ENCODE results near the gene P3R3URF. TPM values are rescaled to one million over a fixed set of nuclear protein-coding genes. Genes with fewer than 3 reads are reported as not detected.

Gene P3R3URF
- total RNA-seq, 1 donor from 2014 or later, result not detected

DNA sequence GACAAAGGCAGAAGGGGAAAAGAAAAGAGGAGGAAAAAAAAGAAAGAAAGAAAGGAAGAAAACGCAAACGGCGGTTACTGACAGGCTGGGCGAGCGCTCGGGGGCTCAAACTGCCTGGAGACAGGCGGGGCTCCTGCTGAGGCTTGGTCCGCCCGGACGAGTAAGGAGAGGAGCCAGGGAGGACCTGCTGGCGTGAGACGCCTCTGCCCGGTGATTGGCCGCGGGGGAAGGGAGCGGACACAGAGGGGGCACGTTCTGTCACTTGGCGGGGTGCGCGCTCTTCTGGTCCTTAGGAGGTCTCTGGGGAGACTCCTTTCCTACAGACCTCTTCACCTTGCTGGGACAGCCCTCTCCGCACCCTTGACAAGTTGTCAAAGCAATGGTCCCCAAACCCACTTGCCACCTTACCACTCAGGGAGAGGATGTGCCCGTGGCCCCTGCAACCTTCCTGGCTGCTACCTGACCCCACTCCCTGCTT is 43.1 kb downstream of the P3R3URF start:
- Histone ChIP-seq H3K79me2 (ENCODE audit: insufficient read depth, low read length) (peaks cover 35% of the 10 kb centered on the region), H3K27me3 (ENCODE audit: insufficient read depth, low read length) (no peaks in the 10 kb centered on the region), H3K9ac (ENCODE audit: low read length) (peak overlapping the region; percentile 98), H3K4me3 (ENCODE audit: insufficient read depth, low read depth, low read length) (peak overlapping the region; percentile 90), H3K9me3 (ENCODE audit: insufficient read depth, low read depth, low read length) (no peaks in the 10 kb centered on the region), H4K20me1 (ENCODE audit: insufficient read depth, low read length) (peaks cover 12% of the 10 kb centered on the region), H3K27ac (ENCODE audit: low read depth, low read length) (peak overlapping the region; percentile 100), H3K36me3 (ENCODE audit: insufficient read depth, low read length) (no peaks in the 10 kb centered on the region), H3K4me1 (ENCODE audit: insufficient read depth, low read length) (peaks cover 21% of the 10 kb centered on the region), H3K4me2 (ENCODE audit: low read length) (peak overlapping the region; percentile 94), H2AFZ (ENCODE audit: low read depth, low read length) (peak overlapping the region; percentile 83)
- no peaks in the 10 kb centered on the region for H3K27me3 Mint-ChIP-seq (ENCODE audit: low read depth, unreplicated experiment)
- no peak for DNase-seq (ENCODE audit: low read depth)
- no peaks in the 10 kb centered on the region for H3K36me3 Mint-ChIP-seq (ENCODE audit: low read depth, unreplicated experiment)
- peaks cover 19% of the 10 kb centered on the region for H3K4me1 Mint-ChIP-seq (ENCODE audit: low read depth, unreplicated experiment)
- H3K9me3 Mint-ChIP-seq (ENCODE audit: unreplicated experiment), result no peaks in the 10 kb centered on the region
- H3K4me3 Mint-ChIP-seq (ENCODE audit: unreplicated experiment), result peak overlapping the region; percentile 96
- H3K27ac Mint-ChIP-seq (ENCODE audit: unreplicated experiment), result peak overlapping the region; percentile 100
- no peak for TF ChIP-seq EZH2 (IDR thresholded peaks at IDR 0.05; ENCODE audit: insufficient read depth, low read length)
- TF ChIP-seq, protein P1, sequence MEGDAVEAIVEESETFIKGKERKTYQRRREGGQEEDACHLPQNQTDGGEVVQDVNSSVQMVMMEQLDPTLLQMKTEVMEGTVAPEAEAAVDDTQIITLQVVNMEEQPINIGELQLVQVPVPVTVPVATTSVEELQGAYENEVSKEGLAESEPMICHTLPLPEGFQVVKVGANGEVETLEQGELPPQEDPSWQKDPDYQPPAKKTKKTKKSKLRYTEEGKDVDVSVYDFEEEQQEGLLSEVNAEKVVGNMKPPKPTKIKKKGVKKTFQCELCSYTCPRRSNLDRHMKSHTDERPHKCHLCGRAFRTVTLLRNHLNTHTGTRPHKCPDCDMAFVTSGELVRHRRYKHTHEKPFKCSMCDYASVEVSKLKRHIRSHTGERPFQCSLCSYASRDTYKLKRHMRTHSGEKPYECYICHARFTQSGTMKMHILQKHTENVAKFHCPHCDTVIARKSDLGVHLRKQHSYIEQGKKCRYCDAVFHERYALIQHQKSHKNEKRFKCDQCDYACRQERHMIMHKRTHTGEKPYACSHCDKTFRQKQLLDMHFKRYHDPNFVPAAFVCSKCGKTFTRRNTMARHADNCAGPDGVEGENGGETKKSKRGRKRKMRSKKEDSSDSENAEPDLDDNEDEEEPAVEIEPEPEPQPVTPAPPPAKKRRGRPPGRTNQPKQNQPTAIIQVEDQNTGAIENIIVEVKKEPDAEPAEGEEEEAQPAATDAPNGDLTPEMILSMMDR (IDR thresholded peaks at IDR 0.05; ENCODE audit: insufficient read depth, low read depth, low read length), result no peak
- FAIRE-seq, result no peak

DNA sequence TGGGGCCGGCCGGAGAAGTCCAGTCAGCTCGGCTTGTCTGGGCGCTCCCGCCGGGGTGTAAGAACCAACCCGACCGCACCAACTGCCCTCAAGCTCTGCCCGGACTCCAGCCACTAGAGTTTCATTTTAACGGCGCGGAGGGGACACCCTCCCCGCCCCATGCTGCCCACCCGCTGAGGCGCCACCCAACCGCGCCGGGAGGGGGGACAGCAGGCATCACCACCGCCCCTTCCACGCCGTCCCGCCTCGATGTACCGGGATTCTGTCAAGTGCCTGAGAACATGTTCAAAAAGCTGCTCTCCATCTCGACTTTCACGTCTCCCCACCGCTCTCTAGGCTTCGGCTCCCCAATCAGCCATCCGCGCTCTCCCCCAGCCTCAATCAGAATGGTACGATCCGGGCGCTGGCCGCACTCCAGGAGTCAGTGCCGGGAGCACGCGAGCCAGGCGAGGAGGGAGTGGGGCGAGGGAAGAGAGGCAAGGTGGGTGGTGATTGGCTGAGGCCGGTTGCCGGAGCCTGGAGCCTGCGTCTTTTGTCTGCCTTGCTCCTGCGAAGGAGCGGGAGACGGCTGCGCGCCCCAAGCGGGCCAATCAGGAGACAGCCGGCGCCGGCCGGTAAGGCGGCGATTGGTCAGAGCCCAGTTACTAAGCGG is 43.6 kb downstream of the P3R3URF start, which contains the start of gene PIK3R3:
TSS of gene PIK3R3 (minus strand) at position 101 of the 652 bp plus-strand sequence. CDS start 677 bp downstream, outside the sequence.
- no peak for FAIRE-seq
- H3K4me1 Mint-ChIP-seq (ENCODE audit: low read depth, unreplicated experiment), result peaks cover 23% of the 10 kb centered on the region
- H3K9me3 Mint-ChIP-seq (ENCODE audit: unreplicated experiment), result no peaks in the 10 kb centered on the region

More for the DNA sequence above, 43.6 kb downstream of the P3R3URF start, which contains the start of gene PIK3R3:
- Histone ChIP-seq H3K9ac (ENCODE audit: low read length) (peak within 1 kb of the TSS; percentile 98), H2AFZ (ENCODE audit: low read depth, low read length) (peak within 1 kb of the TSS; percentile 100), H3K9me3 (ENCODE audit: insufficient read depth, low read depth, low read length) (no peaks in the 10 kb centered on the region), H3K4me2 (ENCODE audit: low read length) (peak within 1 kb of the TSS; percentile 94), H3K36me3 (ENCODE audit: insufficient read depth, low read length) (no peaks in the 10 kb centered on the region), H3K4me3 (ENCODE audit: insufficient read depth, low read depth, low read length) (peak within 1 kb of the TSS; percentile 90), H3K27ac (ENCODE audit: low read depth, low read length) (peak within 1 kb of the TSS; percentile 100), H3K27me3 (ENCODE audit: insufficient read depth, low read length) (no peaks in the 10 kb centered on the region), H4K20me1 (ENCODE audit: insufficient read depth, low read length) (peaks cover 17% of the 10 kb centered on the region), H3K79me2 (ENCODE audit: insufficient read depth, low read length) (peaks cover 41% of the 10 kb centered on the region), H3K4me1 (ENCODE audit: insufficient read depth, low read length) (peaks cover 17% of the 10 kb centered on the region)
- Mint-ChIP-seq H3K4me3 (ENCODE audit: unreplicated experiment) (peak within 1 kb of the TSS; percentile 96), H3K27me3 (ENCODE audit: low read depth, unreplicated experiment) (no peaks in the 10 kb centered on the region), H3K36me3 (ENCODE audit: low read depth, unreplicated experiment) (no peaks in the 10 kb centered on the region), H3K27ac (ENCODE audit: unreplicated experiment) (peak within 1 kb of the TSS; percentile 100)
- no peak for TF ChIP-seq EZH2 (IDR thresholded peaks at IDR 0.05; ENCODE audit: insufficient read depth, low read length)
- TF ChIP-seq, protein P1 (IDR thresholded peaks at IDR 0.05; ENCODE audit: insufficient read depth, low read depth, low read length), result no peak
- DNase-seq (ENCODE audit: low read depth), result peak; percentile 98
